ENCODE measurements around the gene ALKBH8.
"Not testable (repeated sequence)": the region's sequence is repeated elsewhere in the genome, so short reads cannot be mapped to it uniquely, and the experiment has no call there.

The ALKBH8 gene

DNA sequence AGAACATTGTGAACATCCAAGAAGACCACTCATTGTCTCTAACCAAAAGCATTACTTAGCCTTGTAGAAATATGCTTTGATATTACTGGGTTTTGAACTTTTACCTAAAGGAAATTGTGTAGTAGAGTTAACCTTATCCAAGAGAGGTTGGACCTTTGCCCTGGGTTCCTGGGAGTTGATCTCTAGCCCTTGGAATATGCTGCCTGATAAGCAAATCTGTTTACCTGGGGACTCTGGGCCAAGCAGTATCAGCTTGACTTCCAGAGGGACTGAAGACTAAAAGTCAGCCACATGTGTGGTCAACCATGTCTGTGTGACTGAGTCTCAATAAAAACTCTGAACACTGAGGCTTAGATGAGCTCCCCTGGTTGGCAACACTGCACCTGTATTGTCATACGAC, 63.8 kb downstream of the ALKBH8 start:
- Histone ChIP-seq H3K9ac (ENCODE audit: low read length) (no peak overlapping the region), H3K27me3 (replicated peaks; ENCODE audit: control insufficient read depth, insufficient read depth, low read length) (no peaks in the 10 kb centered on the region), H3K4me1 (ENCODE audit: control insufficient read depth, insufficient read depth, low read length) (no peaks in the 10 kb centered on the region), H3K36me3 (ENCODE audit: control insufficient read depth, insufficient read depth, low read length, severe bottlenecking) (peaks cover 16% of the 10 kb centered on the region), H3K4me3 (ENCODE audit: low read length) (no peak overlapping the region), H3K9me3 (ENCODE audit: control insufficient read depth, low read length) (no peaks in the 10 kb centered on the region)
- DNase-seq (ENCODE audit: low read depth): no peak

DNA sequence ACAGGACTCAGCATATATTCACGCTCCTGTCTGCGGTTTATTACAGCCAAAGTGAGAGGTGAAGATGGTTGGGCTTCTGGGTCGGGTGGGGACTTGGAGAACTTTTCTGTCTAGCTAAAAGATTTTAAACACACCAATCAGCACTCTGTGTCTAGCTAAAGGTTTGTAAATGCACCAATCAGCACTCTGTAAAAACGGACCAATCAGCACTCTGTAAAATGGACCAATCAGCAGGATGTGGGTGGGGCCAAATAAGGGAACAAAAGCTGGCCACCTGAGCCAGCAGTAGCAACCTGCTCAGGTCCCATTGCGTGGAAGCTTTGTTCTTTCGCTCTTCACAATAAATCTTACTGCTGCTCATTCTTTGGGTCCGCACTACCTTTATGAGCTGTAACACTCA, 68.2 kb downstream of the ALKBH8 start:
- not testable (repeated sequence) for H3K36me3 ChIP-seq (ENCODE audit: control insufficient read depth, insufficient read depth, low read length, severe bottlenecking); H3K9me3 ChIP-seq (ENCODE audit: control insufficient read depth, low read length); H3K4me3 ChIP-seq (ENCODE audit: low read length); H3K9ac ChIP-seq (ENCODE audit: low read length); DNase-seq (ENCODE audit: low read depth); H3K27me3 ChIP-seq (replicated peaks; ENCODE audit: control insufficient read depth, insufficient read depth, low read length)
- H3K4me1 ChIP-seq (ENCODE audit: control insufficient read depth, insufficient read depth, low read length): peaks cover 13% of the 10 kb centered on the region

DNA sequence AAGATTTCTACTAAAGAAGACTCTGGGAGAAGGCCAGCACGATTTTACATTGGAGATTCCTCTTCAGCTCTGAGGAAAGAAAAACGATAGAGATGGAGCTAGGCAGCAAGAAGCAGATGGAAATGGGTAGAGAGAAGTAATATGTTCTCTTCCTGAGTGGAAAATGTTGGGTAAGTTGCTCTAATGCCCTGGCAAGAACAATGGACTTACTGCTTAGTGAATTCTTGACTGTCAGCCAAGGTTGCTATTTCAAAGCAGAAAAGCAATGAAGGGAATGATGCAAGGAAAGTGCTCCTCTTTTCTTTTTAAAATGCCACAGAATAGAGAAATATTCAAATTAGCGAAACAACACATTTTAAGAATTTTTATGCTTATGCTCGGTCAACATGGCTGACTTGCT, 69.5 kb downstream of the ALKBH8 start:
- no peaks in the 10 kb centered on the region for H3K9me3 ChIP-seq (ENCODE audit: control insufficient read depth, low read length)
- DNase-seq (ENCODE audit: low read depth): peak; percentile 91
- H3K9ac ChIP-seq (ENCODE audit: low read length): no peak overlapping the region
- no peaks in the 10 kb centered on the region for H3K27me3 ChIP-seq (replicated peaks; ENCODE audit: control insufficient read depth, insufficient read depth, low read length)
- H3K36me3 ChIP-seq (ENCODE audit: control insufficient read depth, insufficient read depth, low read length, severe bottlenecking): no peaks in the 10 kb centered on the region
- no peak overlapping the region for H3K4me3 ChIP-seq (ENCODE audit: low read length)
- H3K4me1 ChIP-seq (ENCODE audit: control insufficient read depth, insufficient read depth, low read length): peaks cover 13% of the 10 kb centered on the region

DNA sequence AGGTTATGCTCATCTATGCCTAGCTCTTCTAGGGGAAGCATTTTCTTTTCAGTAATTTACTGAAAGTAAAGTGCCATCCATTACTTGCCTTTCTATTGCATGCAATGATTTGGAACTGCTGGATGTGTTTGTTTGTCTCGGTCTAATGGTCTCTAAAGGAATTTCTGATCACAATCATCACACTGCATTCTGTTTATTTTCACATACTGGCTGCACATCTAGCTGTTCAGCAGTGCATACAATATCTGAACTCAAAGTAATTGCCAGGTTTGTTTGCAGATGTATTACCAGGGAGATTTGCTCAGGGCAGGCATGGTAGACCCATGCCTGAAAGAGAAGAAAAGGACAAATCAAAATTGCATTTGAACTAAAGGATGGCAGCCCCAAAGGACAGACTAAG, 71.5 kb downstream of the ALKBH8 start:
- H3K4me1 ChIP-seq (ENCODE audit: control insufficient read depth, insufficient read depth, low read length): peaks cover 13% of the 10 kb centered on the region
- no peaks in the 10 kb centered on the region for H3K36me3 ChIP-seq (ENCODE audit: control insufficient read depth, insufficient read depth, low read length, severe bottlenecking)
- H3K9ac ChIP-seq (ENCODE audit: low read length): no peak overlapping the region
- H3K9me3 ChIP-seq (ENCODE audit: control insufficient read depth, low read length): no peaks in the 10 kb centered on the region
- H3K27me3 ChIP-seq (replicated peaks; ENCODE audit: control insufficient read depth, insufficient read depth, low read length): no peaks in the 10 kb centered on the region
- DNase-seq (ENCODE audit: low read depth): no peak
- no peak overlapping the region for H3K4me3 ChIP-seq (ENCODE audit: low read length)

DNA sequence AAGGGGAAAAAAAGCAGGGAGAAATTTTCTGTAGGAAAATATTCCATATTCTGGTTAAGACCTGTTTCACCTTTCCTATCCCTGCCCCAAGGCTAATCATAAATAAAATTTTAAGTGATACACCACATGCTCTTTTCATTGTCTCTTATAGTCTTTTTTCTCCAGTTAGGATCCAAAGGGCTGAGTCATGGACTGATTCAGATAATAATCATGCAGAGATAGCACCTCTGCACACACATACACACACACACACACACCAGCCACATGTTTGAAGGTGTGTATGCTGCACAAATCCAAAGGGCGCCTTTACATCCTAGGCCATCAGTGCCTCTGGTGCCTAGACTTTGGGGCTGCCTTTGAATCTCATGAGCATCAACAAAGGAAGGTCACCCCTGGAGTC, 72.4 kb downstream of the ALKBH8 start:
- no peak overlapping the region for H3K9ac ChIP-seq (ENCODE audit: low read length)
- H3K9me3 ChIP-seq (ENCODE audit: control insufficient read depth, low read length): no peaks in the 10 kb centered on the region
- no peaks in the 10 kb centered on the region for H3K36me3 ChIP-seq (ENCODE audit: control insufficient read depth, insufficient read depth, low read length, severe bottlenecking)
- DNase-seq (ENCODE audit: low read depth): no peak
- no peak overlapping the region for H3K4me3 ChIP-seq (ENCODE audit: low read length)
- no peaks in the 10 kb centered on the region for H3K27me3 ChIP-seq (replicated peaks; ENCODE audit: control insufficient read depth, insufficient read depth, low read length)
- peaks cover 13% of the 10 kb centered on the region for H3K4me1 ChIP-seq (ENCODE audit: control insufficient read depth, insufficient read depth, low read length)

DNA sequence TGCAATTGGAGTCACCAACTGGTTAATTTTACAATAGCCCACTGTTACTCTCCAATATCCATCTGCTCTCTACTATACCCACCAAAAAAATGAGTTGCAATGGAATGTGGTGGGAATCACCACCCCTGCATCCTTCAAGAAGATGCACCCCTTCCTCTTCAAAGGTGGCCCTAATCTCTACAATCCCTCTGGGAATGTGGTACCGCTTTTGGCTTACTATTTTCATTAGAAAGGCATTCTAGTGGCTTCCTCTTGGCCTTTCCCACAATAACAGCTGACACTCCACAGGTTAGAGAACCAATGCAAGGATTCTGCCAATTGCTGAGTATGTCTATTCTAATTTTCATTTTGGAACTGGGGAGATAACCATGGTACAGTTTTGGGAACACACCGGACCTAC, 74.7 kb downstream of the ALKBH8 start:
- DNase-seq (ENCODE audit: low read depth): no peak
- H3K27me3 ChIP-seq (replicated peaks; ENCODE audit: control insufficient read depth, insufficient read depth, low read length): no peaks in the 10 kb centered on the region
- no peaks in the 10 kb centered on the region for H3K9me3 ChIP-seq (ENCODE audit: control insufficient read depth, low read length)
- no peaks in the 10 kb centered on the region for H3K36me3 ChIP-seq (ENCODE audit: control insufficient read depth, insufficient read depth, low read length, severe bottlenecking)
- H3K9ac ChIP-seq (ENCODE audit: low read length): no peak overlapping the region
- H3K4me1 ChIP-seq (ENCODE audit: control insufficient read depth, insufficient read depth, low read length): peaks cover 6% of the 10 kb centered on the region
- no peak overlapping the region for H3K4me3 ChIP-seq (ENCODE audit: low read length)

DNA sequence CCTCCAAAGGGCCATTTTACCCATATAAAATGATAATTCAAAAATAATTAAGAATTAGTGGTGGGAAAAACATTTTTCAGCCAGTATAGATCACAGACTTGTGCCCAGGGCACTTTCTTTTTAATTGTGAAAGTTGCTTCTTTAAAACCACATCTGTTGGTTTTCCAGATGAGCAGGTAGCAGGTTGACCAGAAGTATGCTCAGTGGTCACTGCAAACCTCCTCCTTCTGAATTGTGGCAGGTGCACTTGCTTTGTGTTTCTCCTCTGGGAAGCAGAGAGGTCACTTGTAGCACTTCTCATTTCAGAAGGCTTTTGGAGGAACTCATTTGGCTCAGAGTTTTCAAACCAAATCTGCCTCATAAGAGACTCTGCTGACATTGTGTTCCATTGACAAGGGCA, 83.3 kb downstream of the ALKBH8 start:
- no peak overlapping the region for H3K4me3 ChIP-seq (ENCODE audit: low read length)
- no peaks in the 10 kb centered on the region for H3K9me3 ChIP-seq (ENCODE audit: control insufficient read depth, low read length)
- H3K9ac ChIP-seq (ENCODE audit: low read length): no peak overlapping the region
- no peak for DNase-seq (ENCODE audit: low read depth)
- H3K4me1 ChIP-seq (ENCODE audit: control insufficient read depth, insufficient read depth, low read length): no peaks in the 10 kb centered on the region
- no peaks in the 10 kb centered on the region for H3K27me3 ChIP-seq (replicated peaks; ENCODE audit: control insufficient read depth, insufficient read depth, low read length)
- no peaks in the 10 kb centered on the region for H3K36me3 ChIP-seq (ENCODE audit: control insufficient read depth, insufficient read depth, low read length, severe bottlenecking)

DNA sequence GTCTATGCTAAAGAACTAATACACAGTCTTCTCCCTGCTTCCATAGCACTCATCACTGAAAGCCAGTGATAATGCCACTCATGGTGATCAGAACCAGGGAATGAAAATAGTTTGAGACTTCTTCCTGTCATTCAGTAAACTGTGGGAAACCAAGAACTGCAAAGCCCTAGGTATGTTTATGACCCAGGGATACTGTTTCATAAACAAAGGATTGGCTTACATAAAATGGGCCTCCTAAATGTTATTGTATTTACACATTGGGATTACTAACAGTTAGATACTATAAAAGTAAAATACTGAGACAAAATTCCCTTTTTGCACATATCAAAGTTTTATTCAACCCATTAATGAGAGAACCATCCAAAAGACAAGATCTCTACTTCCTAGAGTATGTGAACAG, 86.6 kb downstream of the ALKBH8 start:
- no peaks in the 10 kb centered on the region for H3K4me1 ChIP-seq (ENCODE audit: control insufficient read depth, insufficient read depth, low read length)
- no peaks in the 10 kb centered on the region for H3K9me3 ChIP-seq (ENCODE audit: control insufficient read depth, low read length)

DNA sequence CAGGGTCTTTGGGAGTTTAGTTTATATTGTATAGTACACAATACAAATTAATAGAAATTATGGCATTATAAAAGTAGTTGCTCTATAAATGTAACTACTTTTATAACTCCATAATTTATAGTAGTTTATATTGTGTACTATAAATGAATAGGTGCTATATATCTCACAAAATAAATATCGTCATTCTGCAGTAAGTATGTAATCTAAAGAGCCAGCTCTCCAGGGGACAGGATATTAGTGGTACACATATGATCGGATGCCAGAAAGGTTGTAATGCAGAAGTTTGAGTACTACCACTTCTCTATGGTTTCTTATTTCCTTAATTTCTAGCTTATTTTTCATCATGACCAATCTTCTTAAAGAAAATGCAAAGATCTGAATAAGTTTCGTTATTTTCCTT, 87.7 kb downstream of the ALKBH8 start:
- H3K36me3 ChIP-seq (ENCODE audit: control insufficient read depth, insufficient read depth, low read length, severe bottlenecking): no peaks in the 10 kb centered on the region
- peaks cover 10% of the 10 kb centered on the region for H3K27me3 ChIP-seq (replicated peaks; ENCODE audit: control insufficient read depth, insufficient read depth, low read length)
- H3K9me3 ChIP-seq (ENCODE audit: control insufficient read depth, low read length): no peaks in the 10 kb centered on the region
- no peak overlapping the region for H3K4me3 ChIP-seq (ENCODE audit: low read length)
- no peak overlapping the region for H3K9ac ChIP-seq (ENCODE audit: low read length)
- no peaks in the 10 kb centered on the region for H3K4me1 ChIP-seq (ENCODE audit: control insufficient read depth, insufficient read depth, low read length)
- DNase-seq (ENCODE audit: low read depth): no peak

More for the DNA sequence above, 86.6 kb downstream of the ALKBH8 start:
- Histone ChIP-seq H3K36me3 (ENCODE audit: control insufficient read depth, insufficient read depth, low read length, severe bottlenecking) (no peaks in the 10 kb centered on the region), H3K4me3 (ENCODE audit: low read length) (no peak overlapping the region), H3K27me3 (replicated peaks; ENCODE audit: control insufficient read depth, insufficient read depth, low read length) (peaks cover 10% of the 10 kb centered on the region), H3K9ac (ENCODE audit: low read length) (no peak overlapping the region)
- no peak for DNase-seq (ENCODE audit: low read depth)

DNA sequence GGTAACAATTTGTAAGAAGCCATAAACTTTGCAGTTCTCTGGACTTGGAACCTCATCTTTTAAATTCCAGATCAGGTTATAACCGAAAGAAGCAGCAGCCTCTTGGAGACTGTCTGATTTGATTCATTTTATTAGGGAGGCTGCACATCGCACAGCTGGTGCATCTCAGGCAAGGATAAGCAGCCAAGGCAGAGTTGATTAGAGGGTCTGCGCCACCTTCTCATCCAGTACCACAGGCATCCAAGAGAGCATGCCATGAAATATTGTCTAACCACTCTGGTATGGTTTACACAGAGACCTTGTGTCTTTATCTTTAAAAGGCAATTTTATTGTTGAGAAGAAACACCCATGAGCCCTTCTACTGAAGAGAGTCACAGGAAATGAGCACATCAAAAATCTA, 91.7 kb downstream of the ALKBH8 start:
- Histone ChIP-seq H3K9me3 (ENCODE audit: control insufficient read depth, low read length) (no peaks in the 10 kb centered on the region), H3K4me1 (ENCODE audit: control insufficient read depth, insufficient read depth, low read length) (no peaks in the 10 kb centered on the region), H3K4me3 (ENCODE audit: low read length) (no peak overlapping the region), H3K27me3 (replicated peaks; ENCODE audit: control insufficient read depth, insufficient read depth, low read length) (peaks cover 10% of the 10 kb centered on the region), H3K9ac (ENCODE audit: low read length) (no peak overlapping the region), H3K36me3 (ENCODE audit: control insufficient read depth, insufficient read depth, low read length, severe bottlenecking) (no peaks in the 10 kb centered on the region)
- no peak for DNase-seq (ENCODE audit: low read depth)

DNA sequence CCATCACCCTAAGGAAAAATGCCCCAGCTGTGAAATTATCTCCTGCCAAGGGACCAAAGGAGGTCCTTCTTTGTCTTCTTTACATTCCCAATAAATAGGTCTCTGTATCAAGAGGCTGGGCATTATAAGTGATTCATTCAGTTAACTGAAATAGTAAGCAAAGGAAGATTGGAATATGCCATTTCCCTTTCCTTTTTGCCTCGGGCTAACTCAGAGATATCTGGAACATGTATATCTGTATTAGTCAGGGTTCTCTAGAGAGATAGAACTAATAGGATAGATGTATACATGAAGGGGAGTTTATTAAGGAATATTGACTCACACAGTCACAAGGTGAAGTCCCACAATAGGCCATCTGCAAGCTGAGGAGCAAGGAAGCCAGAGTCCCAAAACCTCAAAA, 92.6 kb downstream of the ALKBH8 start:
- no peaks in the 10 kb centered on the region for H3K36me3 ChIP-seq (ENCODE audit: control insufficient read depth, insufficient read depth, low read length, severe bottlenecking)
- no peaks in the 10 kb centered on the region for H3K9me3 ChIP-seq (ENCODE audit: control insufficient read depth, low read length)
- H3K27me3 ChIP-seq (replicated peaks; ENCODE audit: control insufficient read depth, insufficient read depth, low read length): peaks cover 10% of the 10 kb centered on the region
- H3K9ac ChIP-seq (ENCODE audit: low read length): no peak overlapping the region
- H3K4me3 ChIP-seq (ENCODE audit: low read length): no peak overlapping the region
- no peak for DNase-seq (ENCODE audit: low read depth)
- H3K4me1 ChIP-seq (ENCODE audit: control insufficient read depth, insufficient read depth, low read length): no peaks in the 10 kb centered on the region

DNA sequence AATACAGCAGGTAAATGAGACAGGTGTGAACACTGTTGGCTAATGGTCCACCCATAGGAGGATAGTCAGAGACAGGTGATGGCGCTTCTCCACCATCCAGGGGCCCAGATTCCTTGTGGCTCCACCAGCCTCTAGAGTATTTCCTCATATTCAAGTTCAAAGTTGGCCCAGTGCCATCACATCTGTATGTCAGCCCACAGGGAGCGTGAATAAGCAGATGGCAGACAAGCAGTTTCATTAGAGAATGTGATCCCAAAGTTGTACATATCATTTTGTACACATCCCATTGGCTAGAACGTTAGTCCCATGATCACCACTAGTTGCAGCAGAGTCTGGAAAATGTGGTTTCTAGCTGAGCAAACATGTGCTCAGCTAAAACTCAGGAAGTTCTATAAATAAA, 96.9 kb downstream of the ALKBH8 start:
- no peak overlapping the region for H3K4me3 ChIP-seq (ENCODE audit: low read length)
- no peaks in the 10 kb centered on the region for H3K36me3 ChIP-seq (ENCODE audit: control insufficient read depth, insufficient read depth, low read length, severe bottlenecking)
- H3K9ac ChIP-seq (ENCODE audit: low read length): no peak overlapping the region
- peaks cover 2% of the 10 kb centered on the region for H3K9me3 ChIP-seq (ENCODE audit: control insufficient read depth, low read length)
- no peak for DNase-seq (ENCODE audit: low read depth)
- no peaks in the 10 kb centered on the region for H3K4me1 ChIP-seq (ENCODE audit: control insufficient read depth, insufficient read depth, low read length)
- H3K27me3 ChIP-seq (replicated peaks; ENCODE audit: control insufficient read depth, insufficient read depth, low read length): no peaks in the 10 kb centered on the region

Measured in adipocyte (in vitro differentiated cells).